GM12878 (cell line): ENCODE measurements around the gene SLC38A9. TPM values are rescaled to one million over a fixed set of nuclear protein-coding genes. Genes with fewer than 3 reads are reported as not detected.

ENCODE experiments used
- polyA plus RNA-seq, 11 experiments: library from polyadenylated mRNA; depleted of rRNA in 4 of 11; unstranded in 6 of 11; stranded (reverse) in 5 of 11; fragments of >200 nt; fragmentation: Nextera tagmentation in 4 of 11; fragmentation: Illumina TruSeq in 1 of 11; extraction: Ambion mirVana in 4 of 11; extraction: Trizol in 1 of 11; gene quantifications; 1 replicate in 1 of 11; 2 replicates in 10 of 11; pipeline versions ENCODE4 v1.2.1 to v1.2.3, GENCODE V29; 2011 to 2016; ENCODE audit warnings: inconsistent platforms in 2 of 11, missing spikeins in 2 of 11, low read depth in 1 of 11
- small RNA-seq: library from RNA; depleted of rRNA; stranded (forward); fragments of <200 nt; gene quantifications from one replicate; pipeline ENCODE3, GENCODE V24; 2014
- total RNA-seq, 4 experiments: library from RNA; depleted of rRNA in 3 of 4; stranded (reverse); fragments of >200 nt in 3 of 4; fragmentation: Illumina TruSeq in 1 of 4; extraction: Trizol in 1 of 4; gene quantifications; 2 replicates each; pipeline versions ENCODE4 v1.2.1 to v1.2.3, GENCODE V29; 2013 to 2021

SLC38A9 gene
- total and polyA plus RNA-seq, 10 of the 15 experiments (the other 5 are each of a cell fraction or from before 2014, with no cell fraction given) = 8.5 to 35.1 (median 23.0) TPM

Small RNA genes within 50 kb of the gene (small RNA-seq; reads per million reads assigned to genes)
- gene AC016632.1 = not detected

Other genes with a start within 250 kb of the SLC38A9 start
- 11.2 and 11.3 TPM in 2 replicates for gene PLPP1, start 177.4 kb downstream of the SLC38A9 start, total RNA-seq (2014; rRNA removed)
- gene PLPP1, start 177.4 kb downstream of the SLC38A9 start, total RNA-seq (2014; rRNA removed; fragmentation: Illumina TruSeq; extraction: Trizol) = 6.2 and 7.7 TPM in 2 replicates
- 9.1 and 10.2 TPM in 2 replicates for gene PLPP1, start 177.4 kb downstream of the SLC38A9 start, total RNA-seq (2021)
- gene PLPP1, start 177.4 kb downstream of the SLC38A9 start, polyA plus RNA-seq (2011; rRNA removed) = 6.0 and 6.5 TPM in 2 replicates
- gene PLPP1, start 177.4 kb downstream of the SLC38A9 start, polyA plus RNA-seq (2014; fragmentation: Illumina TruSeq; extraction: Trizol) = 9.7 and 10.6 TPM in 2 replicates
- gene PLPP1, start 177.4 kb downstream of the SLC38A9 start, polyA plus RNA-seq (2014; fragmentation: Nextera tagmentation; extraction: Ambion mirVana) = 1 to 10 TPM; 3.0 TPM
- 7.7 and 9.8 TPM in 2 replicates for gene PLPP1, start 177.4 kb downstream of the SLC38A9 start, polyA plus RNA-seq (2014; rRNA removed)
- 1 to 10 TPM; 7.5 to 8.6 TPM for gene PLPP1, start 177.4 kb downstream of the SLC38A9 start, polyA plus RNA-seq (2016; fragmentation: Nextera tagmentation; extraction: Ambion mirVana)
- gene DDX4, start 25.7 kb upstream of the SLC38A9 start, total RNA-seq (2014; rRNA removed) = 0.27 TPM in 1 of 2 replicates, not detected in the other
- not detected in 2 replicates for gene DDX4, start 25.7 kb upstream of the SLC38A9 start, total RNA-seq (2014; rRNA removed; fragmentation: Illumina TruSeq; extraction: Trizol)
- gene DDX4, start 25.7 kb upstream of the SLC38A9 start, total RNA-seq (2021) = 0.36 TPM in 1 of 2 replicates, not detected in the other
- gene DDX4, start 25.7 kb upstream of the SLC38A9 start, polyA plus RNA-seq (2011; rRNA removed) = 0.08 and 0.12 TPM in 2 replicates
- gene DDX4, start 25.7 kb upstream of the SLC38A9 start, polyA plus RNA-seq (2014; fragmentation: Illumina TruSeq; extraction: Trizol) = 0.10 TPM in 1 of 2 replicates, not detected in the other
- under 1 TPM; 0.08 to 0.09 TPM for gene DDX4, start 25.7 kb upstream of the SLC38A9 start, polyA plus RNA-seq (2014; fragmentation: Nextera tagmentation; extraction: Ambion mirVana)
- 0.05 and 0.06 TPM in 2 replicates for gene DDX4, start 25.7 kb upstream of the SLC38A9 start, polyA plus RNA-seq (2014; rRNA removed)
- gene DDX4, start 25.7 kb upstream of the SLC38A9 start, polyA plus RNA-seq (2016; fragmentation: Nextera tagmentation; extraction: Ambion mirVana) = not detected
- gene IL31RA, start 139.0 kb upstream of the SLC38A9 start, total RNA-seq (2014; rRNA removed) = 0.11 and 0.28 TPM in 2 replicates
- gene IL31RA, start 139.0 kb upstream of the SLC38A9 start, total RNA-seq (2014; rRNA removed; fragmentation: Illumina TruSeq; extraction: Trizol) = 0.13 and 0.14 TPM in 2 replicates
- 0.21 and 0.31 TPM in 2 replicates for gene IL31RA, start 139.0 kb upstream of the SLC38A9 start, total RNA-seq (2021)
- gene IL31RA, start 139.0 kb upstream of the SLC38A9 start, polyA plus RNA-seq (2011; rRNA removed) = 0.10 TPM in 2 replicates
- gene IL31RA, start 139.0 kb upstream of the SLC38A9 start, polyA plus RNA-seq (2014; fragmentation: Illumina TruSeq; extraction: Trizol) = 0.15 and 0.30 TPM in 2 replicates
- gene IL31RA, start 139.0 kb upstream of the SLC38A9 start, polyA plus RNA-seq (2014; fragmentation: Nextera tagmentation; extraction: Ambion mirVana) = under 1 TPM; 0.03 to 0.07 TPM
- gene IL31RA, start 139.0 kb upstream of the SLC38A9 start, polyA plus RNA-seq (2014; rRNA removed) = 0.09 and 0.10 TPM in 2 replicates
- not detected for gene IL31RA, start 139.0 kb upstream of the SLC38A9 start, polyA plus RNA-seq (2016; fragmentation: Nextera tagmentation; extraction: Ambion mirVana)